Right lobe of liver (tissue), 6 donors: ENCODE results near the gene NXPH1. TPM values are rescaled to one million over a fixed set of nuclear protein-coding genes. Genes with fewer than 3 reads are reported as not detected.

Source experiments
- ATAC-seq, 4 donors: fragments of 200-7000 bp; cut with Tn5 transposase; one replicate each; pipeline ENCODE4 v1.9.1; 2020; ENCODE audit warnings: mild to moderate bottlenecking in 4 of 4, moderate library complexity in 4 of 4
- DNase-seq, 3 donors: peaks; one replicate each; pipeline ENCODE4 v3.0.0-alpha.2; 2020
- H3K27ac ChIP-seq, 3 donors: fragments of 200-600 bp; one replicate each; pipeline ENCODE4 v1.8.0; 2022
- H3K27me3 ChIP-seq, 2 donors: fragments of 200-600 bp; one replicate each; pipeline ENCODE4 v1.8.0; 2022
- H3K36me3 ChIP-seq, 4 donors: fragments of 200-600 bp; sonication (generic) in 1 of 4; one replicate each; pipeline versions ENCODE4 v1.5.1 to v1.8.0; 2017 to 2022; ENCODE audit warnings: control low read depth in 1 of 4
- H3K4me1 ChIP-seq, 4 donors: fragments of 200-600 bp; sonication (generic) in 1 of 4; one replicate each; pipeline versions ENCODE4 v1.5.1 to v1.8.0; 2017 to 2022; ENCODE audit warnings: control low read depth in 1 of 4
- H3K4me3 ChIP-seq, 3 donors: fragments of 200-600 bp; one replicate each; pipeline ENCODE4 v1.8.0; 2022
- H3K9me3 ChIP-seq, 4 donors: fragments of 200-600 bp; sonication (generic) in 1 of 4; one replicate each; pipeline versions ENCODE4 v1.5.1 to v1.8.0; 2017 to 2022; ENCODE audit warnings: control low read depth in 1 of 4
- CTCF ChIP-seq, 4 donors: fragments of 200-600 bp in 3 of 4; fragments of 450-650 bp in 1 of 4; IDR thresholded peaks; one replicate each; pipeline versions ENCODE4 v1.5.1 to v1.8.0; 2016 to 2022; ENCODE audit warnings: antibody characterized with exemption in 4 of 4, mild to moderate bottlenecking in 2 of 4
- POLR2A ChIP-seq: fragments of 450-650 bp; IDR thresholded peaks from one replicate; pipeline ENCODE4 v1.6.1; 2017; ENCODE audit warnings: antibody characterized with exemption, mild to moderate bottlenecking
- WGBS: methylation state at CpG from one replicate; pipeline ENCODE4 v1.1.6; 2018; ENCODE audit warnings: low coverage, low lambda C conversion rate; ENCODE audit not compliant: insufficient coverage; ENCODE audit errors: missing lambda C conversion rate; 5-methylcytosine and 5-hydroxymethylcytosine counted together
- intact Hi-C, 2 donors: fragments of 100-400 bp; cut with DNase I; formaldehyde crosslinking; loops; one replicate each; pipeline versions ENCODE4 v1.11.2 to v1.14.1; 2022
- total RNA-seq, 6 experiments: library from RNA; depleted of rRNA in 2 of 6; stranded (reverse); fragments of >200 nt in 2 of 6; fragmentation: NEBNext Ultra II Directional in 3 of 6; extraction: Animal tissue kit (Norgen Biotek cat#: 25700) in 3 of 6; gene quantifications; one replicate each; pipeline versions ENCODE4 v1.1.0 to v1.2.4, GENCODE V29; 2016 to 2023
- donor health status: DM: no; HTN: yes; CAD: no.
- donor health status: DM: no; HTN: no; CAD: no.
- donor health status: DM: no; HTN: no; CAD: no.
- donor health status: DM: no; HTN: yes; CAD: no.
- donor health status: DM: no; HTN: yes; CAD: no.

Gene NXPH1
- total RNA-seq, 6 experiments from 2014 or later: not detected

- H3K36me3 ChIP-seq: no peaks in the 10 kb centered on the region
- H3K27me3 ChIP-seq: peaks cover 4 to 26% of the 10 kb centered on the region in 2 donors
- no peak overlapping the region for H3K4me3 ChIP-seq
- no peaks in the 10 kb centered on the region for H3K9me3 ChIP-seq
- TF ChIP-seq CTCF (IDR thresholded peaks at IDR 0.05): no peak
- TF ChIP-seq POLR2A: no peak
- DNase-seq (no peak), ATAC-seq (no peak)
- peaks cover 0 to 6% (median 0%) of the 10 kb centered on the region in 4 donors for H3K4me1 ChIP-seq
- 44% methylated on average over 1 of the region's 1 CpG for WGBS
- no peak overlapping the region for H3K27ac ChIP-seq
- intact Hi-C loops: no loop called here
Observed at GRCh38 chr7:8430643-8431042, 2.8 kb upstream of the NXPH1 start.

- DNase-seq (peak in 1 of 3 donors; percentile 44), ATAC-seq (peak in 2 of 4 donors; percentile 10 to 16)
- no peak overlapping the region for H3K27ac ChIP-seq
- H3K36me3 ChIP-seq: no peaks in the 10 kb centered on the region
- H3K27me3 ChIP-seq: peaks cover 4 to 36% of the 10 kb centered on the region in 2 donors
- TF ChIP-seq POLR2A (no peak), CTCF (IDR thresholded peaks at IDR 0.05) (no peak)
- no peaks in the 10 kb centered on the region for H3K9me3 ChIP-seq
- H3K4me1 ChIP-seq: peaks cover 0 to 15% (median 0%) of the 10 kb centered on the region in 4 donors
- H3K4me3 ChIP-seq: no peak overlapping the region
- intact Hi-C loops: no loop called here
- 3% methylated on average over 42 of the region's 46 CpGs for WGBS
Observed at GRCh38 chr7:8434290-8435002, 1.0 kb downstream of the NXPH1 start.

GRCh38 chr7:8435095-8435494, 1.7 kb downstream of the NXPH1 start:
- WGBS: 5% methylated on average over 17 of the region's 33 CpGs
- H3K36me3 ChIP-seq: no peaks in the 10 kb centered on the region
- TF ChIP-seq POLR2A (no peak), CTCF (IDR thresholded peaks at IDR 0.05) (no peak)
- no peak for ATAC-seq
- intact Hi-C loops: no loop called here
- H3K27me3 ChIP-seq: peaks cover 4 to 36% of the 10 kb centered on the region in 2 donors
- H3K27ac ChIP-seq: no peak overlapping the region
- no peaks in the 10 kb centered on the region for H3K9me3 ChIP-seq
- H3K4me1 ChIP-seq: peaks cover 0 to 15% (median 0%) of the 10 kb centered on the region in 4 donors
- no peak overlapping the region for H3K4me3 ChIP-seq
- no peak for DNase-seq

- Histone ChIP-seq H3K4me1 (peaks cover 0 to 15% (median 0%) of the 10 kb centered on the region in 4 donors), H3K9me3 (no peaks in the 10 kb centered on the region), H3K36me3 (no peaks in the 10 kb centered on the region), H3K27me3 (peaks cover 4 to 37% of the 10 kb centered on the region in 2 donors), H3K4me3 (no peak overlapping the region), H3K27ac (no peak overlapping the region)
- no peak for TF ChIP-seq POLR2A
- TF ChIP-seq CTCF (IDR thresholded peaks at IDR 0.05): no peak
- no peak for DNase-seq
- no peak for ATAC-seq
- intact Hi-C loops: no loop called here
- 8% methylated on average over 32 of the region's 33 CpGs for WGBS
Observed at GRCh38 chr7:8435590-8436545, 2.5 kb downstream of the NXPH1 start.
